HepG2 (cell line): ENCODE results near the gene BCAR3. TPM values are rescaled to one million over a fixed set of nuclear protein-coding genes. Genes with fewer than 3 reads are reported as not detected.
A peak's percentile ranks its signal among the peaks of the same experiment; 100 is the strongest.

Source experiments
- CBFB ChIP-seq: sonication (generic); formaldehyde crosslinking; IDR thresholded peaks from 2 replicates; pipeline ENCODE4 v1.4.0; 2020; ENCODE audit warnings: missing genetic modification reagents
- CREB3 ChIP-seq: sonication (generic); formaldehyde crosslinking; IDR thresholded peaks from 2 replicates; pipeline ENCODE4 v1.5.0; 2020; ENCODE audit warnings: missing genetic modification reagents
- CREM ChIP-seq, 2 experiments: sonication (generic) in 1 of 2; formaldehyde crosslinking in 1 of 2; IDR thresholded peaks; 2 replicates each; pipeline versions ENCODE4 v1.4.0 to v1.6.1; 2016 to 2020; ENCODE audit warnings: antibody characterized with exemption in 1 of 2, mild to moderate bottlenecking in 1 of 2, missing genetic modification reagents in 1 of 2
- FOSL1 ChIP-seq: sonication (generic); formaldehyde crosslinking; IDR thresholded peaks from 2 replicates; pipeline ENCODE4 v1.9.0; 2021; ENCODE audit warnings: missing genetic modification reagents, borderline replicate concordance
- ISX ChIP-seq: sonication (generic); formaldehyde crosslinking; conservative IDR thresholded peaks from 2 replicates; pipeline ENCODE4 v1.5.0; 2020; ENCODE audit warnings: missing genetic modification reagents
- KDM4B ChIP-seq: sonication (generic); formaldehyde crosslinking; IDR thresholded peaks from 2 replicates; pipeline ENCODE4 v1.4.0; 2020; ENCODE audit warnings: missing genetic modification reagents
- NCOA2 ChIP-seq: sonication (generic); formaldehyde crosslinking; IDR thresholded peaks from 2 replicates; pipeline ENCODE4 v1.8.0; 2022; ENCODE audit warnings: inconsistent platforms
- RCOR2 ChIP-seq: IDR thresholded peaks from 2 replicates; pipeline ENCODE4 v1.6.1; 2016; ENCODE audit warnings: missing biosample characterization, missing genetic modification reagents
- SMYD3 ChIP-seq: sonication (generic); formaldehyde crosslinking; IDR thresholded peaks from 2 replicates; pipeline ENCODE4 v1.8.1; 2023; ENCODE audit warnings: mild to moderate bottlenecking, missing genetic modification reagents
- STAG1 ChIP-seq: sonication (generic); formaldehyde crosslinking; IDR thresholded peaks from 2 replicates; pipeline ENCODE4 v1.4.0; 2020; ENCODE audit warnings: missing genetic modification reagents
- TCF7 ChIP-seq: sonication (generic); IDR thresholded peaks from 2 replicates; pipeline ENCODE4 v1.6.1; 2016; ENCODE audit warnings: antibody characterized with exemption, low read depth
- XRCC5 ChIP-seq: fragments of 200-400 bp; formaldehyde crosslinking; optimal IDR thresholded peaks from 2 replicates; pipeline ENCODE3; 2017; ENCODE audit warnings: mild to moderate bottlenecking, low read length
- ZBTB10 ChIP-seq: sonication (generic); formaldehyde crosslinking; IDR thresholded peaks from 2 replicates; pipeline ENCODE4 v1.4.0; 2020; ENCODE audit warnings: missing genetic modification reagents, borderline replicate concordance
- ZBTB21 ChIP-seq: sonication (generic); formaldehyde crosslinking; IDR thresholded peaks from 2 replicates; pipeline ENCODE4 v1.4.0; 2020; ENCODE audit warnings: missing genetic modification reagents
- ZFP36 ChIP-seq: fragments of 150-350 bp; IDR thresholded peaks from 2 replicates; pipeline ENCODE4 v1.6.1; 2018; ENCODE audit warnings: borderline replicate concordance, low read length, low read depth; ENCODE audit not compliant: partially characterized antibody
- ZNF414 ChIP-seq: sonication (generic); formaldehyde crosslinking; IDR thresholded peaks from 2 replicates; pipeline ENCODE4 v1.5.0; 2020; ENCODE audit warnings: missing genetic modification reagents
- ZNF468 ChIP-seq: sonication (generic); formaldehyde crosslinking; IDR thresholded peaks from 2 replicates; pipeline ENCODE4 v1.8.0; 2022; ENCODE audit warnings: mild to moderate bottlenecking, moderate library complexity, missing genetic modification reagents
- ZNF576 ChIP-seq: sonication (generic); formaldehyde crosslinking; IDR thresholded peaks from 2 replicates; pipeline ENCODE4 v1.4.0; 2020; ENCODE audit warnings: mild to moderate bottlenecking, missing genetic modification reagents
- ZNF766 ChIP-seq: sonication (generic); formaldehyde crosslinking; IDR thresholded peaks from 2 replicates; pipeline ENCODE4 v1.5.0; 2020; ENCODE audit warnings: missing genetic modification reagents, borderline replicate concordance
- ZNF770 ChIP-seq: sonication (generic); formaldehyde crosslinking; IDR thresholded peaks from 2 replicates; pipeline ENCODE4 v1.5.0; 2020; ENCODE audit warnings: mild to moderate bottlenecking, missing genetic modification reagents
- ZNF784 ChIP-seq: sonication (generic); formaldehyde crosslinking; IDR thresholded peaks from 2 replicates; pipeline ENCODE4 v1.5.1; 2020; ENCODE audit warnings: missing genetic modification reagents, mild to moderate bottlenecking, borderline replicate concordance
- ZNF879 ChIP-seq: sonication (generic); formaldehyde crosslinking; IDR thresholded peaks from 2 replicates; pipeline ENCODE4 v1.8.1; 2023; ENCODE audit warnings: missing genetic modification reagents
- polyA plus RNA-seq, 8 experiments: library from polyadenylated mRNA; depleted of rRNA in 3 of 8; stranded (reverse) in 7 of 8; unstranded in 1 of 8; fragments of >200 nt; fragmentation: Illumina TruSeq in 4 of 8; extraction: Trizol in 4 of 8; gene quantifications; 2 replicates each; pipeline versions ENCODE4 v1.2.1 to v1.2.3, GENCODE V29; 2011 to 2016; ENCODE audit warnings: low read depth in 4 of 8, missing spikeins in 1 of 8, mixed read lengths in 1 of 8; ENCODE audit not compliant: insufficient read depth in 1 of 8
- total RNA-seq, 5 experiments: library from RNA; depleted of rRNA; stranded (reverse); fragments of >200 nt; fragmentation: Illumina TruSeq; extraction: Trizol; gene quantifications; 2 replicates each; pipeline ENCODE4 v1.2.3, GENCODE V29; 2016; ENCODE audit warnings: low read depth in 1 of 5

BCAR3 gene
- total and polyA plus RNA-seq, 2 of the 13 experiments (the other 11 are each of a cell fraction or from before 2014, with no cell fraction given), result 3.6 to 4.8 TPM

- TF ChIP-seq ZNF468 (CRISPR knock-in tag), result no peak
- peak; percentile 78 for TF ChIP-seq NCOA2 (CRISPR knock-in tag)
- TF ChIP-seq TCF7, result peak; percentile 18; the same call in 1 of the 2 replicates
- TF ChIP-seq CREB3 (CRISPR knock-in tag), result no peak
- TF ChIP-seq XRCC5, result peak; percentile 20
- TF ChIP-seq ZBTB21 (CRISPR knock-in tag), result 0 out of 2 replicates have a peak, but pooled peaks have one; percentile 47
- no peak for TF ChIP-seq CBFB (CRISPR knock-in tag)
- 0 out of 2 replicates have a peak, but pooled peaks have one; percentile 52 for TF ChIP-seq ZNF414 (CRISPR knock-in tag)
- TF ChIP-seq SMYD3 (CRISPR knock-in tag), result no peak
- peak; percentile 77; the same call in 1 of the 2 replicates for TF ChIP-seq RCOR2
- TF ChIP-seq CREM (IDR thresholded peaks at IDR 0.05), result peak; percentile 67
- no peak for TF ChIP-seq CREM (CRISPR knock-in tag; IDR thresholded peaks at IDR 0.05)
- TF ChIP-seq ZNF784, result no peak
- TF ChIP-seq ZNF766 (CRISPR knock-in tag), result 0 out of 2 replicates have a peak, but pooled peaks have one; percentile 41
- TF ChIP-seq ZBTB10 (CRISPR knock-in tag), result no peak
- TF ChIP-seq ZNF879 (CRISPR knock-in tag), result no peak
- TF ChIP-seq STAG1 (CRISPR knock-in tag), result 0 out of 2 replicates have a peak, but pooled peaks have one; percentile 8
- TF ChIP-seq ZNF576 (CRISPR knock-in tag), result no peak
- TF ChIP-seq ISX (CRISPR knock-in tag), result no peak
- TF ChIP-seq ZNF770 (CRISPR knock-in tag), result 0 out of 2 replicates have a peak, but pooled peaks have one; percentile 31
- TF ChIP-seq ZFP36, result no peak
- no peak for TF ChIP-seq FOSL1
- TF ChIP-seq KDM4B (CRISPR knock-in tag), result no peak
These were observed 96.3 kb downstream of the BCAR3 start (continued) for GRCh38 chr1:93585059-93585966.
